Spleen (tissue), 11 donors: ENCODE data around the gene BCL2. TPM values are rescaled to one million over a fixed set of nuclear protein-coding genes. Genes with fewer than 3 reads are reported as not detected.
A peak's percentile ranks its signal among the peaks of the same experiment; 100 is the strongest.

Experiments
- DNase-seq: peaks from one replicate; pipeline ENCODE4 v3.0.0-alpha.2; 2020
- H3K27ac ChIP-seq, 8 donors: fragments of 200-600 bp; sonication (generic) in 7 of 8; 1 replicate in 4 of 8; 2 replicates in 4 of 8; pipeline versions ENCODE4 v1.5.0 to v1.8.0; 2016 to 2021; ENCODE audit warnings: inconsistent platforms in 4 of 8, mild to moderate bottlenecking in 4 of 8, moderate library complexity in 1 of 8
- H3K27me3 ChIP-seq, 7 donors: fragments of 200-600 bp; sonication (generic) in 6 of 7; replicated peaks in 1 of 7; 1 replicate in 4 of 7; 2 replicates in 3 of 7; pipeline versions ENCODE4 v1.5.0 to v1.8.0; 2016 to 2021; ENCODE audit warnings: inconsistent platforms in 3 of 7, mild to moderate bottlenecking in 1 of 7
- H3K36me3 ChIP-seq, 6 donors: fragments of 200-600 bp; sonication (generic) in 5 of 6; 1 replicate in 4 of 6; 2 replicates in 2 of 6; pipeline versions ENCODE4 v1.5.0 to v1.8.0; 2016 to 2021; ENCODE audit warnings: inconsistent platforms in 2 of 6
- H3K4me1 ChIP-seq, 6 donors: fragments of 200-600 bp; sonication (generic) in 5 of 6; 1 replicate in 3 of 6; 2 replicates in 3 of 6; pipeline versions ENCODE4 v1.5.0 to v1.8.0; 2016 to 2021; ENCODE audit warnings: inconsistent platforms in 3 of 6
- H3K4me3 ChIP-seq, 8 donors: fragments of 200-600 bp; sonication (generic) in 7 of 8; 1 replicate in 4 of 8; 2 replicates in 4 of 8; pipeline versions ENCODE4 v1.5.0 to v1.8.0; 2016 to 2021; ENCODE audit warnings: inconsistent platforms in 4 of 8, mild to moderate bottlenecking in 4 of 8, moderate library complexity in 2 of 8
- H3K9me3 ChIP-seq, 8 donors: fragments of 200-600 bp; sonication (generic) in 7 of 8; 1 replicate in 4 of 8; 2 replicates in 4 of 8; pipeline versions ENCODE4 v1.5.0 to v1.8.0; 2016 to 2021; ENCODE audit warnings: inconsistent platforms in 4 of 8
- POLR2A ChIP-seq, 3 donors: fragments of 450-650 bp; IDR thresholded peaks; one replicate each; pipeline ENCODE4 v1.5.1; 2017; ENCODE audit warnings: antibody characterized with exemption in 3 of 3, mild to moderate bottlenecking in 1 of 3
- POLR2AphosphoS5 ChIP-seq, 3 donors: sonication (generic); formaldehyde crosslinking; IDR thresholded peaks; one replicate each; pipeline ENCODE4 v1.5.1; 2017; ENCODE audit warnings: antibody characterized with exemption in 3 of 3
- WGBS, 5 donors: extraction: QIAGEN DNeasy Blood & Tissue Kit in 3 of 5; methylation state at CpG; one replicate each; pipeline versions ENCODE4 v1.1.5 to v1.1.7; 2013 to 2018; 5-methylcytosine and 5-hydroxymethylcytosine counted together
- intact Hi-C: fragments of 100-400 bp; cut with DNase I; formaldehyde crosslinking; loops from one replicate; pipeline ENCODE4 v1.15.0; 2023; ENCODE audit warnings: low total_unique reads
- polyA plus RNA-seq, 3 donors: library from polyadenylated mRNA; stranded (reverse); fragments of 200-250 nt; gene quantifications; one replicate each; pipeline ENCODE4 v1.2.1, GENCODE V29; 2013
- total RNA-seq, 7 donors: library from RNA; depleted of rRNA in 3 of 7; stranded (reverse); fragments of >200 nt in 3 of 7; fragmentation: NEBNext Ultra II Directional in 4 of 7; extraction: Animal tissue kit (Norgen Biotek cat#: 25700) in 4 of 7; gene quantifications; one replicate each; pipeline versions ENCODE4 v1.1.0 to v1.2.1, GENCODE V29; 2016 to 2021
- TF ChIP-seq, protein P1 (sequence below), 11 experiments: fragments of 200-600 bp in 7 of 11; fragments of 450-650 bp in 4 of 11; sonication (generic) in 4 of 11; IDR thresholded peaks in 8 of 11; conservative IDR thresholded peaks in 3 of 11; 1 replicate in 7 of 11; 2 replicates in 4 of 11; pipeline versions ENCODE4 v1.4.0 to v1.8.0; 2016 to 2021; ENCODE audit warnings: antibody characterized with exemption in 11 of 11, inconsistent platforms in 4 of 11, mild to moderate bottlenecking in 1 of 11
- donor health status: healthy with polysubstance abuse.
- donor health status: DM: no; HTN: no; CAD: no; lungs with moderate emphysema.
- donor health status: DM: no; HTN: no; CAD: no.
- donor health status: Bipolar disorder and iron deficiency.
- donor health status: healthy.
- donor health status: DM: no; HTN: no; CAD: no.
- donor health status: DM: yes; HTN: yes; CAD: no.

BCL2 gene
- total and polyA plus RNA-seq, 10 donors, result 9.6 to 112 (median 69.1) TPM

DNA sequence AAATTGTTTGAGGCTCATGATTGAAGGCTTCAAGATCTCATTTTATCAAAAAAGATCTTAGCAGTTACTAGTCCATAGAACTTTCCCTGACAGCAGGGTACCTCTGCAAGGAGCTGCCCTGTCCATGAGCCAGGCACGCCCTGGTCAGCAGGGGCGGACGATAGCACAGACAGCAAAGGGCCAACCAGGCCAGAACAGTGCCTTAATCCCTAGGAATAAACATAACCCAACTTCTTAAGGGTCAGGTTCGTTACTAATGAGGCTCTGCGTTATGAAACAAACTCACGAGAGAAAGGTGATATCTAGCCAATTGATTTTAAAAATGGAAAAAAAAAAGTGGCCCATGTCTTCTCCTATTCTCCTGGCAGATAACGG, 59.2 kb downstream of the BCL2 start:
- intact Hi-C loops, result no loop called here
- Histone ChIP-seq H3K27ac (no peak overlapping the region), H3K4me1 (peaks cover 0 to 74% (median 22%) of the 10 kb centered on the region in 6 donors), H3K9me3 (no peaks in the 10 kb centered on the region), H3K4me3 (no peak overlapping the region), H3K36me3 (peaks cover 0 to 19% (median 0%) of the 10 kb centered on the region in 6 donors), H3K27me3 (no peaks in the 10 kb centered on the region)
- WGBS, 5 donors, result 92 to 94% (median 92%) methylated on average over 7 of the region's 7 CpGs
- no peak for DNase-seq
- TF ChIP-seq POLR2A (IDR thresholded peaks at IDR 0.05), result no peak
- TF ChIP-seq, protein P1, sequence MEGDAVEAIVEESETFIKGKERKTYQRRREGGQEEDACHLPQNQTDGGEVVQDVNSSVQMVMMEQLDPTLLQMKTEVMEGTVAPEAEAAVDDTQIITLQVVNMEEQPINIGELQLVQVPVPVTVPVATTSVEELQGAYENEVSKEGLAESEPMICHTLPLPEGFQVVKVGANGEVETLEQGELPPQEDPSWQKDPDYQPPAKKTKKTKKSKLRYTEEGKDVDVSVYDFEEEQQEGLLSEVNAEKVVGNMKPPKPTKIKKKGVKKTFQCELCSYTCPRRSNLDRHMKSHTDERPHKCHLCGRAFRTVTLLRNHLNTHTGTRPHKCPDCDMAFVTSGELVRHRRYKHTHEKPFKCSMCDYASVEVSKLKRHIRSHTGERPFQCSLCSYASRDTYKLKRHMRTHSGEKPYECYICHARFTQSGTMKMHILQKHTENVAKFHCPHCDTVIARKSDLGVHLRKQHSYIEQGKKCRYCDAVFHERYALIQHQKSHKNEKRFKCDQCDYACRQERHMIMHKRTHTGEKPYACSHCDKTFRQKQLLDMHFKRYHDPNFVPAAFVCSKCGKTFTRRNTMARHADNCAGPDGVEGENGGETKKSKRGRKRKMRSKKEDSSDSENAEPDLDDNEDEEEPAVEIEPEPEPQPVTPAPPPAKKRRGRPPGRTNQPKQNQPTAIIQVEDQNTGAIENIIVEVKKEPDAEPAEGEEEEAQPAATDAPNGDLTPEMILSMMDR (IDR thresholded peaks at IDR 0.05 in 8 of 11, conservative IDR thresholded peaks at IDR 0.05 in 3 of 11), result no peak
- TF ChIP-seq POLR2AphosphoS5 (IDR thresholded peaks at IDR 0.05), result no peak

DNA sequence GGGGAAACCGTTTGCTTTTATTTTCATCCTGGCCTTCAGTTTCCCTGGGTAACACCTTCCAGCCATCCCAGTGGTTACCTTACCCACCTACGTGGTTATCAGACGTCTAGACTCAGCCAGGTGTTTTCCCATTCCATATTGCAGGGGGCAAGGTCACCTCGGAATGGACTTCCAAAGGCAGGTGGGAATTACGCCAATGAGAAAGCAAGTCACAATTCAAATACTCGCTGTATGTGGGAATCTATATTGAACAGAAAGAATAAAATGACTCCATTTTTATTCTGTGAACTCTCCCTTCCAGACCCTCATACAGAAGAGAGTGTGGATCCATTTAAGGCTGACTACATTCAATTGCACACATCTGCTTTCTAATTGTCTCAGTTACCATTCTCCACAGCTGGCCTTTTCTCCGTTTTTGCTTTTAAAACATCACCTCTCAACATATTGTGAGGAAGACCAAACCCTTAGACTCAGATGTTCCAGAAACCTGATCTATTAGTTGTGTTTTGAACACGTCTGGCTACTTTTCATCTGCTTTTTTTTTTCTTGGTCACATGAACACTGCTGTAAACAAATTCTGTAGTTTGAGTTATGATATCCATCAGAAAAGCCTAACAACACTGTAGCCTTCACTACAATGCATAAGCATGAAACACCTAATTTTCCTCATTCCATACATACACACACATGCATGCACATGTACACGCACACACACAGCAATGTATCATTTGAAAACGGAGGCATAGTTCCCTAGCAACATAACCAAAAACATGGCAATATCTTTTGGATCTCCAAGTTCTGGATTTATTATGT, 59.8 kb downstream of the BCL2 start:
- H3K36me3 ChIP-seq, result peaks cover 0 to 19% (median 0%) of the 10 kb centered on the region in 6 donors
- no peak for DNase-seq
- intact Hi-C loops, result no loop called here
- no peaks in the 10 kb centered on the region for H3K27me3 ChIP-seq
- H3K4me1 ChIP-seq, result peaks cover 0 to 79% (median 25%) of the 10 kb centered on the region in 6 donors
- no peak overlapping the region for H3K4me3 ChIP-seq
- WGBS, 5 donors, result 79 to 85% (median 84%) methylated on average over 10 of the region's 10 CpGs
- H3K27ac ChIP-seq, result peak overlapping the region in 1 of 8 donors; percentile 41
- no peaks in the 10 kb centered on the region for H3K9me3 ChIP-seq
- no peak for TF ChIP-seq POLR2AphosphoS5 (IDR thresholded peaks at IDR 0.05)
- TF ChIP-seq, protein P1 (IDR thresholded peaks at IDR 0.05 in 8 of 11, conservative IDR thresholded peaks at IDR 0.05 in 3 of 11), result no peak
- TF ChIP-seq POLR2A (IDR thresholded peaks at IDR 0.05), result no peak

DNA sequence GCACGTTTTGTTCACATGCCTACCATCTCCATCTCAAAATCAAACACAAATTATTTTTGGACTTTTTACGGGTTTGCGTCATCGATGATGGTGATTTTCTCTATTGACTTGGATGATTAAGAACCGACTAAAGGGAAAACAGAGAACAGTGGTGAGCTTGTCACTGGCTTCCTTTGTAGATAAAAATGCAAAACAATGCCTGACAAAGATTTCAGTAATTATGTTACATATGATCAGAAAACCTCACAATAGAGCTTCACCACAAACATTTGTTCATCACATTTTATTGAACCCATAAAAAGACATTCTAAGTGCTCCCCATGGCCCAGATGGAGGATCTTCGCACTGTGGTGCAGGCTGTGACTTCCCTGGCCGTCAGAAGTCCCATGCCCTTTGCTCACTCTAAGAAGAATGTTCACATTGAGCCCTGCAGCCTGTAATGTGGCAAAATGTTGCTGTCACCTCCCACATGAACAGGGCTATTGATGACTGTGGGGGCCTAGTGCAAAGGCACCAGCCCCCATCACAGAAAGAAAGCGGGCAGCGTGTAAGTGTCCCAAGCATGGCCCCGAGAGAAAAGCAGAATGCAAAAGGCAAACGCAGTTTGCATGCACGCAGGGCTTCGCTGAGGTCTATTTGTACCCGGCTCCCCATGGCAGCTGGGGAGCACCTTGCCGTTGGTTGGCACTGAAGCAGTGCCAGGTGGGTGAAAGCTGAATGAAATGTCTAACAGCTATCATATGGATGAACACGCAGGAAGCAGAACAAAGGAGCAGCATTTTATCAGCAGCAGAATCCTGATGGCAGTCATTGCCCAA, 60.6 kb downstream of the BCL2 start:
- H3K27ac ChIP-seq, result peak overlapping the region in 1 of 8 donors; percentile 41
- peaks cover 0 to 87% (median 29%) of the 10 kb centered on the region in 6 donors for H3K4me1 ChIP-seq
- 85 to 90% (median 87%) methylated on average over 16 of the region's 16 CpGs for WGBS, 5 donors
- TF ChIP-seq, protein P1 (IDR thresholded peaks at IDR 0.05 in 8 of 11, conservative IDR thresholded peaks at IDR 0.05 in 3 of 11), result no peak
- TF ChIP-seq POLR2AphosphoS5 (IDR thresholded peaks at IDR 0.05), result peak in 1 of 3 donors; percentile 13
- TF ChIP-seq POLR2A (IDR thresholded peaks at IDR 0.05), result no peak
- H3K36me3 ChIP-seq, result peaks cover 0 to 19% (median 0%) of the 10 kb centered on the region in 6 donors
- intact Hi-C loops, result no loop called here
- H3K27me3 ChIP-seq, result no peaks in the 10 kb centered on the region
- no peak overlapping the region for H3K4me3 ChIP-seq
- H3K9me3 ChIP-seq, result no peaks in the 10 kb centered on the region
- no peak for DNase-seq

DNA sequence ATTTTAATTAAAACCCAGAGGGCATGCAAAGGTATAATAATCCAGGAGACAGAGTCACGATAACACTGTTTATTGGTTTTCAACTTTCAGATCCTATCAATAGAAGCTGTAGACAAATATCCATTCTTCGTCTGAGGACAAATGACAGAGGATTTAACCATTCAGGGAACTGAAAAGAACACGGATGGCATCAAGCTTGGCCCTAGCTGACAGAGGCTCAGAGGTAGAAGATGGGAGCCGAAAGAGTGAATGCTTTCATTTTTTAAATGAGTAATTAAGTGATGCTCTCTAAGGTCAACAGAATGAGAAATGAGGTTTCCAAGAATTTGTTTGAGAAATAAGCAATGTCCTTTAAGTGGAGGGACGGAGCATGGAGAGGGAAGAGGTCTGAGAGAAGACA, 62.1 kb downstream of the BCL2 start:
- no peak for TF ChIP-seq POLR2AphosphoS5 (IDR thresholded peaks at IDR 0.05)
- TF ChIP-seq, protein P1 (IDR thresholded peaks at IDR 0.05 in 8 of 11, conservative IDR thresholded peaks at IDR 0.05 in 3 of 11), result no peak
- intact Hi-C loops, result no loop called here
- Histone ChIP-seq H3K36me3 (peaks cover 0 to 19% (median 0%) of the 10 kb centered on the region in 6 donors), H3K4me3 (no peak overlapping the region), H3K27ac (no peak overlapping the region), H3K9me3 (no peaks in the 10 kb centered on the region), H3K4me1 (peaks cover 0 to 89% (median 38%) of the 10 kb centered on the region in 6 donors), H3K27me3 (no peaks in the 10 kb centered on the region)
- WGBS, 5 donors, result 62 to 84% (median 76%) methylated on average over 5 of the region's 5 CpGs
- DNase-seq, result no peak
